GM10248 (cell line): ENCODE results near the gene SLC29A2.
"Not testable (repeated sequence)": the region's sequence is repeated elsewhere in the genome, so short reads cannot be mapped to it uniquely, and the experiment has no call there.

Source experiments
- CTCF ChIA-PET: fragments of 300-600 bp; sonication (Branson Sonifier 250); formaldehyde crosslinking; extraction: SDS; loops from one replicate; lab custom pipeline; 2021; ENCODE audit warnings: antibody characterized with exemption; lab: Yijun Ruan, JAX
- POLR2A ChIA-PET: fragments of 350-650 bp; sonication (Branson Sonifier 250); formaldehyde crosslinking; extraction: SDS; loops from one replicate; lab custom pipeline; 2020; ENCODE audit warnings: antibody characterized with exemption; lab: Yijun Ruan, JAX
- DNase-seq: peaks from one replicate; pipeline ENCODE4 v3.0.0; 2012; ENCODE audit errors: extremely low spot score
- CTCF ChIP-seq: IDR thresholded peaks from 2 replicates; pipeline ENCODE4 v1.5.1; 2012; ENCODE audit warnings: mild to moderate bottlenecking, low read depth; ENCODE audit errors: extremely low read depth, missing control alignments, control extremely low read depth

Gene SLC29A2

GRCh38 chr11:66359662-66360087, 11.9 kb downstream of the SLC29A2 start:
- no peak for TF ChIP-seq CTCF
- ChIA-PET CTCF (interaction anchor here (1.1 kb wide), 1 partner anchor 31 kb away, joined by 3 read pairs; no protein-coding TSS in a partner anchor), POLR2A (interaction anchor here (1.4 kb wide), 1 partner anchor 12 kb away, joined by 3 read pairs; no protein-coding TSS in a partner anchor)
- peak; percentile 10 for DNase-seq

DNA sequence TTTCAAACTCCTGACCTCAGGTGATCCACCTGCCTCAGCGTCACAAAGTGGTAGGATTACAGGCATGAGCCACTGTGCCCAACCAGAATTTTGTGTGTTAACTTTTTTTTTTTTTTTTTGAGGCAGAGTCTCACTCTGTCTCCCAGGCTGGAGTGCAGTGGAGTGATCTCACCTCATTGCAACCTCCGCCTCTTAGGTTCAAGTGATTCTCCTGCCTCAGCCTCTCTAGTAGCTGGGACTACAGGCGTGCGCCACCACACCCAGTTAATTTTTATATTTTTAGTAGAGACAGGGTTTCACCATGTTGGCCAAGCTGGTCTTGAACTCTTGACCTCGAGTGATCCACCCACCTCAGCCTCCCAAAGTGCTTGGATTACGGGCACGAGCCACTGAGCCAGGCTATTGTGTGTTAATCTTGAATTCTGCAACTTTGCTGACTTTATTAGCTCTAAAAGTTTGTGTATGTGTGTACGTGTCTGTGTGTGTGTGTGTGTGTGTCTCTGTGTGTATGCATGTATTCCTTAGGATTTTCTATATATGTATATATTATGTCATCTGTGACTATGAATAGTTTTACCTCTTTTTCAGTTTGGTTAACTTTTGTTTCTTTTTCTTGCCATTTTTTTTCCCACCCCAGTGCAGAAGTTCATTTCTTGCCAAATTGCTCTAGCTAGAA, 20.9 kb downstream of the SLC29A2 start:
- POLR2A ChIA-PET, result not testable (repeated sequence)
- CTCF ChIA-PET, result interaction anchor here (1.0 to 1.8 kb wide), 5 partner anchors 8 to 39 kb away, joined by 3 to 8 read pairs (median 4); no protein-coding TSS in a partner anchor

DNA sequence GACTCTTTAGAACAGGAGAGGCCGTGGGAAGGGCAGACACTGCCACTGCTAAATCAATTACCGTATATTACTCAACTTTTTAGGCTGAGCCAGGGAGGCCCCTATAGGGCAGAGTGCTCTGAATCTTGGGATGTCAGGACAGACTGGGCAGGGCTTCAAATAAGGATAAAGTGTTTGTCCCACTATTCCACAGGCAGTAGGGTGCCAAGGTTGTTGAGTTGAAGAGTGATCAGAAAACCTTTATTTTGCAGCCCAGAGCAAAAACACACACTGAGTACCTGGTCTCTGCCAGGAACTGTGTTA, 22.5 kb downstream of the SLC29A2 start:
- DNase-seq, result no peak
- ChIA-PET CTCF (no interaction called here), POLR2A (no interaction called here)
- no peak for TF ChIP-seq CTCF

More for the DNA sequence above, 20.9 kb downstream of the SLC29A2 start:
- DNase-seq, result not testable (repeated sequence)

DNA sequence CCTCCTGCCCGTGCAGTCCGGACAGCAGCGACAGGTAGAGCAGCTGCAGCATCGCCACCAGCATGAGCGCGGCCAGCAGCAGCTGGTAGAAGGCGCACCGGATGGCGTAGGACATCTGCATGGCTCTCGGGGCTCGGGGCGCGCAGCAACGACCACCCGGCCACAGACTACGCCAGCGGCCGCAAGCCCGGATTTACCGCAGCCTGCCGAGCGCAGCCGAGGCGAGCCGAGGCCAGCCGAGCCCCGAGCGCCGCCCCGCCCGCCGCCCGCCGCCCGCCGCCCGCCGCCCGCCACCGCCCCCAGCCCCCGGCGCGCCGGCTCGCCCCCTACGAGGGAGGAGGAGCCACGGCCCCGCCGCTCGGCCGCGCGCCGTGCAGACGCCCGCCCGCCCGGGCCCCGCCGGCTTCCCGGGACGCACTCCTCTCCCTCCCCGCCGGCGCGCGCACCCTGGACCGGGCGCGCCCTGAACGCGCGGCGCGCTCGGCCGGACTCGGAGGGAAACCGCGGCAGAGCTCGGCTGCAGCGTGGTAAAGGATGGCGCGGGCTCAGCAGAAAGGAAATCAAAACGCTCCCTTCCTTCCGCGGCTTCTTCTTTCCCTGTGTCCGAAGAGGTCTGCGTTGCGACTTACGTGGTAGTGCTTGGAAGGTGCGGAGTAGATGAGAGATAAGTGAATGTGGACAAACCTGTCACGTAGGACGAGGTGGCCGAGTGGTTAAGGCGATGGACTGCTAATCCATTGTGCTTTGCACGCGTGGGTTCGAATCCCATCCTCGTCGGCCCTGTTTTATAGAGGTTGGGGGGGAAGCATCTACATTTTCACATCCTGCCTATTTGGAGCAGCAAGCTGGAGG, 23.9 kb downstream of the SLC29A2 start, which contains the start of gene B4GAT1:
Gene B4GAT1, minus strand, starts transcription at position 205 of the 852 bp plus-strand sequence. Its CDS starts 84 bp downstream, at position 121.
- peak; percentile 84 for DNase-seq
- POLR2A ChIA-PET, result interaction anchor here (0.9 to 1.4 kb wide), 4 partner anchors 11 to 19 kb away, joined by 3 to 5 read pairs (median 4); no protein-coding TSS in a partner anchor
- no peak for TF ChIP-seq CTCF
- CTCF ChIA-PET, result interaction anchor here (0.7 to 5.6 kb wide), 5 partner anchors 8 to 38 kb away, joined by 3 to 22 read pairs (median 6); partner anchors contain the start of gene RIN1

DNA sequence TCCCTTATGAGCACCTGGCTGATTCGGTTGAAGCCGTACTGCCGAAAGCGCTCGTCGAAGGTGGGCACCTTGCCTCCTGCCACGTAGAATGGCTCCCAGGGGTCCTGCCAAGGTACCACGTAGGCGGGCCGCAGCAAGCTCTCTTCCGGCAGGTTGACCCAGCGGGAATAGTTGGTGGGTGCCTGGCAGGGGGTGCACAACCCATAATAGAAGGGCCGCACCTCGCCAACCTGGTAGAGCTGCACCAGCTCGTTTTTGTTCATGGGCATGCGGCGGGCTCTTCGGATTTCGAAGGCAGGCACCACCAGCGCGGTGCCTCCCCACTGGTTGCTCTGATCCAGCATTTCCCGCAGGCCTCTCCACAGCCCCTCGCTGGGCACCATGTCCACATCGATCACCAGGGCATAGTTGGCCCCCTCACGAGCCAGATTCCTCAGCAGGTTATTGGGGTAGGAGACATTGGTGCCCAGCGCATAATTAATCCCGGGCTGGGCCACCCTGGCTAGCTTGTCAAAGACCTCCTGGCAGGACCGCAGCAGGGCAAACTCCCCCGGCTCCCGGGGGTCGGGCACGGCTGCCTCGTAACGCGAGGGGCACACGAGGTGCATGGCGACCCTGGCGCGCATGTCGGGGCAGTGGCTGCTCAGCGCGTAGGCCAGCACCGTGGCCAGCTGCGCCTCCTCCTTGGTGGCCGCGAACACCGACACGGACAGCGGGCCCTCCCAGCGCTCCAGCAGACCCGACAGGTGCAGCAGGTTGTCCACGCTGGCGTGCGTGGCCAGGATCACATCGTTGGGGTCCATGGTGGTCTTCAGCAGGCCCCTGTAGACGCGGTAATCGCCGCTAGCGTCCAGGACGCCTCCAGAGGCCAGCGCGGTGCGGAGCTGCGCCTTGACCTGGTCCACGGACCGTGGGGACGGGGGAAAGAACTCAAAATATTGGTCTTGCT, 24.8 kb downstream of the SLC29A2 start:
- ChIA-PET POLR2A (interaction anchor here (1.4 kb wide), 1 partner anchor 18 kb away, joined by 4 read pairs; no protein-coding TSS in a partner anchor), CTCF (interaction anchor here (0.8 to 5.6 kb wide), 8 partner anchors 8 to 92 kb away, joined by 3 to 37 read pairs (median 10); partner anchors contain the start of genes MRPL11 and RIN1)
- DNase-seq, result no peak
- TF ChIP-seq CTCF, result no peak

GRCh38 chr11:66345316-66345649, 26.3 kb downstream of the SLC29A2 start:
- DNase-seq, result no peak
- CTCF ChIA-PET, result interaction anchor here (1.5 to 5.6 kb wide), 8 partner anchors 10 to 93 kb away, joined by 4 to 37 read pairs (median 11); partner anchors contain the start of genes MRPL11 and RIN1
- no peak for TF ChIP-seq CTCF
- POLR2A ChIA-PET, result interaction anchor here (0.9 kb wide), 1 partner anchor 10 kb away, joined by 3 read pairs; no protein-coding TSS in a partner anchor
